Measurements from ENCODE around the gene DYSF. TPM values are rescaled to one million over a fixed set of nuclear protein-coding genes. Genes with fewer than 3 reads are reported as not detected.

DYSF gene
- polyA plus RNA-seq, 4 donors: 0.67 to 5.0 (median 3.2) TPM

GRCh38 chr2:71459084-71459431, 5.7 kb downstream of the DYSF start:
- no peak overlapping the region for H3K27ac ChIP-seq (ENCODE audit: low read depth in 1 of 3, low read length in 2 of 3)
- 60 to 76% (median 68%) methylated on average over 2 of the region's 2 CpGs for WGBS, 3 donors

GRCh38 chr2:71460056-71460455, 6.7 kb downstream of the DYSF start:
- H3K27ac ChIP-seq (ENCODE audit: low read depth in 1 of 3, low read length in 2 of 3): no peak overlapping the region
- no peaks in the 10 kb centered on the region for H3K4me1 ChIP-seq (ENCODE audit: control insufficient read depth in 3 of 3, insufficient read depth in 2 of 3, low read depth in 1 of 3, low read length in 2 of 3)
- H3K27me3 ChIP-seq (ENCODE audit: control insufficient read depth in 3 of 3, insufficient read depth in 3 of 3, low read length in 3 of 3): peaks cover 2 to 25% (median 3%) of the 10 kb centered on the region in 3 donors
- H3K36me3 ChIP-seq (ENCODE audit: control insufficient read depth in 3 of 3, insufficient read depth in 2 of 3, low read depth in 1 of 3, low read length in 3 of 3): no peaks in the 10 kb centered on the region
- H3K9me3 ChIP-seq (ENCODE audit: control insufficient read depth in 2 of 2, insufficient read depth in 1 of 2, low read depth in 1 of 2, low read length in 1 of 2): peaks cover 0 to 15% of the 10 kb centered on the region in 2 donors
- 83 to 91% (median 91%) methylated on average over 6 of the region's 6 CpGs for WGBS, 3 donors
- no peak overlapping the region for H3K4me3 ChIP-seq (ENCODE audit: low read depth in 1 of 3, low read length in 3 of 3)
- FAIRE-seq: no peak
- DNase-seq: no peak

More at GRCh38 chr2:71459084-71459431, 5.7 kb downstream of the DYSF start:
- no peak for DNase-seq
- Histone ChIP-seq H3K9me3 (ENCODE audit: control insufficient read depth in 2 of 2, insufficient read depth in 1 of 2, low read depth in 1 of 2, low read length in 1 of 2) (peaks cover 0 to 15% of the 10 kb centered on the region in 2 donors), H3K4me3 (ENCODE audit: low read depth in 1 of 3, low read length in 3 of 3) (no peak overlapping the region), H3K4me1 (ENCODE audit: control insufficient read depth in 3 of 3, insufficient read depth in 2 of 3, low read depth in 1 of 3, low read length in 2 of 3) (peaks cover 0 to 3% (median 0%) of the 10 kb centered on the region in 3 donors), H3K36me3 (ENCODE audit: control insufficient read depth in 3 of 3, insufficient read depth in 2 of 3, low read depth in 1 of 3, low read length in 3 of 3) (no peaks in the 10 kb centered on the region), H3K27me3 (ENCODE audit: control insufficient read depth in 3 of 3, insufficient read depth in 3 of 3, low read length in 3 of 3) (peaks cover 0 to 26% (median 9%) of the 10 kb centered on the region in 3 donors)
- no peak for FAIRE-seq

- Histone ChIP-seq H3K4me1 (ENCODE audit: control insufficient read depth in 3 of 3, insufficient read depth in 2 of 3, low read depth in 1 of 3, low read length in 2 of 3) (no peaks in the 10 kb centered on the region), H3K9me3 (ENCODE audit: control insufficient read depth in 2 of 2, insufficient read depth in 1 of 2, low read depth in 1 of 2, low read length in 1 of 2) (peaks cover 0 to 15% of the 10 kb centered on the region in 2 donors), H3K4me3 (ENCODE audit: low read depth in 1 of 3, low read length in 3 of 3) (no peak overlapping the region), H3K27me3 (ENCODE audit: control insufficient read depth in 3 of 3, insufficient read depth in 3 of 3, low read length in 3 of 3) (peaks cover 3 to 26% (median 8%) of the 10 kb centered on the region in 3 donors), H3K27ac (ENCODE audit: low read depth in 1 of 3, low read length in 2 of 3) (no peak overlapping the region), H3K36me3 (ENCODE audit: control insufficient read depth in 3 of 3, insufficient read depth in 2 of 3, low read depth in 1 of 3, low read length in 3 of 3) (no peaks in the 10 kb centered on the region)
- FAIRE-seq (no peak), DNase-seq (peak; percentile 10 to 16)
- 57 to 69% (median 65%) methylated on average over 9 of the region's 9 CpGs for WGBS, 3 donors
Measured at GRCh38 chr2:71460595-71461303, 7.4 kb downstream of the DYSF start.

DNA sequence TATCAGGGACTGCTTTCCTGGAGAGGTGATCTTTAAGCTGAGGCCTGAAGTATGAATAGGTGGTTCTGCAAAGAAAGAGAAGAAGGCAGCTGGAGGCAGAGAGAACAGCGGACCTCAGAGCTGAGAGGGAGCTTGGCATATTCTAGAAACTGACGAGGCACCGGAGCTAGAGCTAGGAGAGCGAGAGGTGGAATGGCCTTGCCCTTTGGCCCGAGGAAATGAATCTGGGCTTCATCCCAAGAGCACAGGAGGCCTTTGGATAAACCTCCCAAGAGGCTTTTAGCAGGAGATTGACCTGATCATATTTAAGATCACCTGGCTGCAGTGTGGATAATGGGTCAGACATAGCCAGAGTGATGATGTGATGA, 7.9 kb downstream of the DYSF start:
- Histone ChIP-seq H3K27ac (ENCODE audit: low read depth in 1 of 3, low read length in 2 of 3) (no peak overlapping the region), H3K4me1 (ENCODE audit: control insufficient read depth in 3 of 3, insufficient read depth in 2 of 3, low read depth in 1 of 3, low read length in 2 of 3) (no peaks in the 10 kb centered on the region), H3K27me3 (ENCODE audit: control insufficient read depth in 3 of 3, insufficient read depth in 3 of 3, low read length in 3 of 3) (peaks cover 4 to 31% (median 8%) of the 10 kb centered on the region in 3 donors), H3K36me3 (ENCODE audit: control insufficient read depth in 3 of 3, insufficient read depth in 2 of 3, low read depth in 1 of 3, low read length in 3 of 3) (no peaks in the 10 kb centered on the region), H3K9me3 (ENCODE audit: control insufficient read depth in 2 of 2, insufficient read depth in 1 of 2, low read depth in 1 of 2, low read length in 1 of 2) (peaks cover 0 to 15% of the 10 kb centered on the region in 2 donors), H3K4me3 (ENCODE audit: low read depth in 1 of 3, low read length in 3 of 3) (no peak overlapping the region)
- 14 to 39% (median 36%) methylated on average over 5 of the region's 5 CpGs for WGBS, 3 donors
- no peak for FAIRE-seq
- DNase-seq: peak in 1 of 2 donors; percentile 22

- Histone ChIP-seq H3K4me1 (ENCODE audit: control insufficient read depth in 3 of 3, insufficient read depth in 2 of 3, low read depth in 1 of 3, low read length in 2 of 3) (no peaks in the 10 kb centered on the region), H3K4me3 (ENCODE audit: low read depth in 1 of 3, low read length in 3 of 3) (no peak overlapping the region), H3K27me3 (ENCODE audit: control insufficient read depth in 3 of 3, insufficient read depth in 3 of 3, low read length in 3 of 3) (peaks cover 6 to 38% (median 8%) of the 10 kb centered on the region in 3 donors), H3K27ac (ENCODE audit: low read depth in 1 of 3, low read length in 2 of 3) (no peak overlapping the region), H3K36me3 (ENCODE audit: control insufficient read depth in 3 of 3, insufficient read depth in 2 of 3, low read depth in 1 of 3, low read length in 3 of 3) (no peaks in the 10 kb centered on the region), H3K9me3 (ENCODE audit: control insufficient read depth in 2 of 2, insufficient read depth in 1 of 2, low read depth in 1 of 2, low read length in 1 of 2) (peaks cover 0 to 15% of the 10 kb centered on the region in 2 donors)
- 77 to 90% (median 88%) methylated on average over 7 to 8 of the region's 8 CpGs for WGBS, 3 donors
- FAIRE-seq (no peak), DNase-seq (no peak)
Measured at GRCh38 chr2:71462056-71462605, 8.8 kb downstream of the DYSF start.

- DNase-seq: no peak
- Histone ChIP-seq H3K36me3 (ENCODE audit: control insufficient read depth in 3 of 3, insufficient read depth in 2 of 3, low read depth in 1 of 3, low read length in 3 of 3) (no peaks in the 10 kb centered on the region), H3K9me3 (ENCODE audit: control insufficient read depth in 2 of 2, insufficient read depth in 1 of 2, low read depth in 1 of 2, low read length in 1 of 2) (peaks cover 0 to 15% of the 10 kb centered on the region in 2 donors), H3K4me3 (ENCODE audit: low read depth in 1 of 3, low read length in 3 of 3) (no peak overlapping the region), H3K4me1 (ENCODE audit: control insufficient read depth in 3 of 3, insufficient read depth in 2 of 3, low read depth in 1 of 3, low read length in 2 of 3) (no peaks in the 10 kb centered on the region), H3K27me3 (ENCODE audit: control insufficient read depth in 3 of 3, insufficient read depth in 3 of 3, low read length in 3 of 3) (peaks cover 6 to 44% (median 8%) of the 10 kb centered on the region in 3 donors), H3K27ac (ENCODE audit: low read depth in 1 of 3, low read length in 2 of 3) (no peak overlapping the region)
- WGBS, 3 donors: 89 to 90% (median 89%) methylated on average over 5 of the region's 5 CpGs
- FAIRE-seq: no peak
Measured at GRCh38 chr2:71462641-71463341, 9.4 kb downstream of the DYSF start.

DNA sequence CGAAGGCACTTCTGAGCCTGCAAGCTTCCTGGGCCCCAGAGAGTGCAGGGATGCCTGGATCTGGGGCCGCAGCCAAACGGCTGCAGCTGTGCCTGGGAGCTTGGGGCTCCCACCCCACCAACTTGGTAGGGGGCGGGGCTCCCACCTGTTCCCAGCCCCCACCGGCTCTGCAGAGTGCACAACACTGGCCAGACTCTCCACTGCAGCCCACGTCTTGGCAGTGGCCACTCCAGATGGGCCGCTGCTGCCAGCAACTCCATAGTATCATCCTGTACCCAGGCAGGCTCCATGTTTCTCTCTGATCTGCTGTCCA, 9.9 kb downstream of the DYSF start:
- Histone ChIP-seq H3K27ac (ENCODE audit: low read depth in 1 of 3, low read length in 2 of 3) (no peak overlapping the region), H3K4me3 (ENCODE audit: low read depth in 1 of 3, low read length in 3 of 3) (no peak overlapping the region), H3K36me3 (ENCODE audit: control insufficient read depth in 3 of 3, insufficient read depth in 2 of 3, low read depth in 1 of 3, low read length in 3 of 3) (no peaks in the 10 kb centered on the region), H3K27me3 (ENCODE audit: control insufficient read depth in 3 of 3, insufficient read depth in 3 of 3, low read length in 3 of 3) (peaks cover 6 to 49% (median 8%) of the 10 kb centered on the region in 3 donors), H3K9me3 (ENCODE audit: control insufficient read depth in 2 of 2, insufficient read depth in 1 of 2, low read depth in 1 of 2, low read length in 1 of 2) (peaks cover 0 to 15% of the 10 kb centered on the region in 2 donors), H3K4me1 (ENCODE audit: control insufficient read depth in 3 of 3, insufficient read depth in 2 of 3, low read depth in 1 of 3, low read length in 2 of 3) (no peaks in the 10 kb centered on the region)
- DNase-seq (no peak), FAIRE-seq (no peak)
- WGBS, 3 donors: 78 to 85% (median 78%) methylated on average over 7 of the region's 7 CpGs

DNA sequence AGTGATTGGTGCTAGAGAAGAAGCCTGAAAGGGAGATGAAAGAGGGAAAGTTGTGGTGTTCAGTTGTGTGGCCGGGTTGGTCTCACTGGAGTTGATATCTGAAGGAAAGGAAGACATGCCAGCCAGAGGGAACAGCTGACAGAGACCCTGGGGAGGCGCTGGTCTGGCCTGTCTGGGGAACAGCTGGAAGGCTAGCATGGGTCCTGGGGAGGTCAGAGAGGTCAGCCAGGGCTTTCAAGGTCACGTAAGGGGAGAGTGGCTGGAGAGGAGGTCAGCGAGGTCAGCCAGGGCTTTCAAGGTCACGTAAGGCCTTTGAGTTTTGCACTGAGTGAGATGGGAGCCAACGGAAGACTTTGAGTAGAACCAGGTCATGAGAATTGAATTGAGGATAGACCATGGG, 11.0 kb downstream of the DYSF start:
- Histone ChIP-seq H3K27ac (ENCODE audit: low read depth in 1 of 3, low read length in 2 of 3) (no peak overlapping the region), H3K9me3 (ENCODE audit: control insufficient read depth in 2 of 2, insufficient read depth in 1 of 2, low read depth in 1 of 2, low read length in 1 of 2) (peaks cover 0 to 15% of the 10 kb centered on the region in 2 donors), H3K36me3 (ENCODE audit: control insufficient read depth in 3 of 3, insufficient read depth in 2 of 3, low read depth in 1 of 3, low read length in 3 of 3) (no peaks in the 10 kb centered on the region), H3K4me1 (ENCODE audit: control insufficient read depth in 3 of 3, insufficient read depth in 2 of 3, low read depth in 1 of 3, low read length in 2 of 3) (no peaks in the 10 kb centered on the region), H3K4me3 (ENCODE audit: low read depth in 1 of 3, low read length in 3 of 3) (no peak overlapping the region), H3K27me3 (ENCODE audit: control insufficient read depth in 3 of 3, insufficient read depth in 3 of 3, low read length in 3 of 3) (peaks cover 6 to 60% (median 8%) of the 10 kb centered on the region in 3 donors)
- no peak for FAIRE-seq
- WGBS, 3 donors: 76 to 86% (median 79%) methylated on average over 6 of the region's 6 CpGs
- no peak for DNase-seq
